ENCODE results near the gene CNMD. TPM values are rescaled to one million over a fixed set of nuclear protein-coding genes. Genes with fewer than 3 reads are reported as not detected.
"Not testable (repeated sequence)": the region's sequence is repeated elsewhere in the genome, so short reads cannot be mapped to it uniquely, and the experiment has no call there.

CNMD gene
- total RNA-seq, 1 experiment from 2014 or later = not detected

GRCh38 chr13:52686376-52686775, 53.2 kb downstream of the CNMD start:
- DNase-seq (ENCODE audit: low spot score) = no peak

GRCh38 chr13:52685806-52686205, 53.8 kb downstream of the CNMD start:
- DNase-seq (ENCODE audit: low spot score) = not testable (repeated sequence)

- no peak for DNase-seq (ENCODE audit: low spot score)
Measured at GRCh38 chr13:52677823-52678222, 61.8 kb downstream of the CNMD start.

GRCh38 chr13:52673465-52673864, 66.2 kb downstream of the CNMD start:
- DNase-seq (ENCODE audit: low spot score) = no peak

GRCh38 chr13:52670726-52671125, 68.9 kb downstream of the CNMD start:
- DNase-seq (ENCODE audit: low spot score) = no peak

- no peak for DNase-seq (ENCODE audit: low spot score)
Measured at GRCh38 chr13:52669677-52670076, 69.9 kb downstream of the CNMD start.

GRCh38 chr13:52665325-52665724, 74.3 kb downstream of the CNMD start:
- peak; percentile 35 for DNase-seq (ENCODE audit: low spot score)

- no peak for DNase-seq (ENCODE audit: low spot score)
Measured at GRCh38 chr13:52664272-52664671, 75.3 kb downstream of the CNMD start.

GRCh38 chr13:52659340-52659739, 80.3 kb downstream of the CNMD start:
- no peak for DNase-seq (ENCODE audit: low spot score)

Other genes starting within 250 kb of the CNMD start
- 1.4 and 4.8 TPM in 2 replicates for gene HNRNPA1L2, start 97.4 kb downstream of the CNMD start, total RNA-seq (2014; rRNA removed; shearing (Covaris generic))
- gene SUGT1, start 87.0 kb downstream of the CNMD start, total RNA-seq (2014; rRNA removed; shearing (Covaris generic)) = 59.5 and 76.1 TPM in 2 replicates
- not detected in 2 replicates for gene PCDH8, start 108.8 kb upstream of the CNMD start, total RNA-seq (2014; rRNA removed; shearing (Covaris generic))